ENCODE data around the gene NOSIP. TPM values are rescaled to one million over a fixed set of nuclear protein-coding genes. Genes with fewer than 3 reads are reported as not detected.

The NOSIP gene
- total and polyA plus RNA-seq, 10 of the 15 experiments (the other 5 are each of a cell fraction or from before 2014, with no cell fraction given): 7.2 to 85.5 (median 48.4) TPM

- 98% methylated on average over 7 of the region's 15 CpGs for WGBS (ENCODE audit: insufficient coverage, insufficient replicate concordance, low lambda C conversion rate, missing lambda C conversion rate)
- intact Hi-C loops (cut with micrococcal nuclease; ENCODE audit: unreplicated experiment): no loop called here
- no peak overlapping the region for H2AFZ ChIP-seq (ENCODE audit: control insufficient read depth, low read depth, low read length)
- ChIA-PET CTCF (no interaction called here), POLR2A (interaction anchor here (0.8 kb wide), 1 partner anchor 38 kb away, joined by 3 read pairs; no protein-coding TSS in a partner anchor), SMC1A (ENCODE audit: uncharacterized antibody, unreplicated experiment) (no interaction called here), RAD21 (ENCODE audit: unreplicated experiment) (no interaction called here)
- no peaks in the 10 kb centered on the region for H3K9me3 ChIP-seq (replicated peaks; ENCODE audit: control insufficient read depth, insufficient read depth, low read length)
- peaks cover 26% of the 10 kb centered on the region for H3K79me2 ChIP-seq (ENCODE audit: control insufficient read depth, insufficient read depth, low read length)
- BruUV-seq (replicated peaks): no TSS peak
- no peak overlapping the region for H3K4me2 ChIP-seq (ENCODE audit: control insufficient read depth, insufficient read depth)
- DNase-seq (ENCODE audit: low read depth, low spot score) (no peak), FAIRE-seq (no peak), ATAC-seq (no peak)
- in situ Hi-C loops (cut with MboI): no loop called here
- H4K20me1 ChIP-seq (ENCODE audit: control insufficient read depth, insufficient read depth): peaks cover 3% of the 10 kb centered on the region; the same call in 1 of the 2 replicates
- no peak overlapping the region for H3K27ac ChIP-seq (ENCODE audit: control insufficient read depth, insufficient read depth)
- no peaks in the 10 kb centered on the region for H3K27me3 ChIP-seq (replicated peaks in 1 of 2; ENCODE audit: control insufficient read depth in 2 of 2, insufficient read depth in 2 of 2, low read length in 1 of 2)
- H3K9ac ChIP-seq (ENCODE audit: control insufficient read depth, insufficient read depth, low read length): no peak overlapping the region
- peaks cover 4% of the 10 kb centered on the region; the same call in 1 of the 2 replicates for H3K4me1 ChIP-seq (ENCODE audit: control insufficient read depth, insufficient read depth, low read length)
- peaks cover 7 to 24% of the 10 kb centered on the region in 2 experiments; a peak in 3 of 4 replicates for H3K36me3 ChIP-seq (ENCODE audit: control insufficient read depth in 2 of 2, insufficient read depth in 2 of 2, low read length in 1 of 2)
- no peak overlapping the region for H3K4me3 ChIP-seq
- TF ChIP-seq NR2C1 (IDR thresholded peaks at IDR 0.05) (no peak), NFYB (IDR thresholded peaks at IDR 0.05; ENCODE audit: insufficient read depth, low read depth, low read length) (no peak), MXI1 (IDR thresholded peaks at IDR 0.05; ENCODE audit: low read depth, low read length) (no peak), GABPA (IDR thresholded peaks at IDR 0.05; ENCODE audit: low read depth) (no peak), ZNF207 (IDR thresholded peaks at IDR 0.05; ENCODE audit: borderline replicate concordance) (no peak), RAD21 (IDR thresholded peaks at IDR 0.05; ENCODE audit: insufficient read depth, low read depth, low read length) (no peak), SUPT20H (IDR thresholded peaks at IDR 0.05; ENCODE audit: borderline replicate concordance, control insufficient read depth, low read depth, low read length) (no peak), BCL3 (IDR thresholded peaks at IDR 0.05; ENCODE audit: borderline replicate concordance, insufficient read depth, low read depth, low read length, poor library complexity, severe bottlenecking) (no peak)
- TF ChIP-seq, protein P1, sequence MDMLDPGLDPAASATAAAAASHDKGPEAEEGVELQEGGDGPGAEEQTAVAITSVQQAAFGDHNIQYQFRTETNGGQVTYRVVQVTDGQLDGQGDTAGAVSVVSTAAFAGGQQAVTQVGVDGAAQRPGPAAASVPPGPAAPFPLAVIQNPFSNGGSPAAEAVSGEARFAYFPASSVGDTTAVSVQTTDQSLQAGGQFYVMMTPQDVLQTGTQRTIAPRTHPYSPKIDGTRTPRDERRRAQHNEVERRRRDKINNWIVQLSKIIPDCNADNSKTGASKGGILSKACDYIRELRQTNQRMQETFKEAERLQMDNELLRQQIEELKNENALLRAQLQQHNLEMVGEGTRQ (IDR thresholded peaks at IDR 0.05; ENCODE audit: borderline replicate concordance, low read depth, low read length): no peak
- TF ChIP-seq, protein P2, sequence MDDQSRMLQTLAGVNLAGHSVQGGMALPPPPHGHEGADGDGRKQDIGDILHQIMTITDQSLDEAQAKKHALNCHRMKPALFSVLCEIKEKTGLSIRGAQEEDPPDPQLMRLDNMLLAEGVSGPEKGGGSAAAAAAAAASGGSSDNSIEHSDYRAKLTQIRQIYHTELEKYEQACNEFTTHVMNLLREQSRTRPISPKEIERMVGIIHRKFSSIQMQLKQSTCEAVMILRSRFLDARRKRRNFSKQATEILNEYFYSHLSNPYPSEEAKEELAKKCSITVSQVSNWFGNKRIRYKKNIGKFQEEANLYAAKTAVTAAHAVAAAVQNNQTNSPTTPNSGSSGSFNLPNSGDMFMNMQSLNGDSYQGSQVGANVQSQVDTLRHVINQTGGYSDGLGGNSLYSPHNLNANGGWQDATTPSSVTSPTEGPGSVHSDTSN (IDR thresholded peaks at IDR 0.05; ENCODE audit: insufficient replicate concordance, low read depth, low read length): no peak
- TF ChIP-seq, protein P3, sequence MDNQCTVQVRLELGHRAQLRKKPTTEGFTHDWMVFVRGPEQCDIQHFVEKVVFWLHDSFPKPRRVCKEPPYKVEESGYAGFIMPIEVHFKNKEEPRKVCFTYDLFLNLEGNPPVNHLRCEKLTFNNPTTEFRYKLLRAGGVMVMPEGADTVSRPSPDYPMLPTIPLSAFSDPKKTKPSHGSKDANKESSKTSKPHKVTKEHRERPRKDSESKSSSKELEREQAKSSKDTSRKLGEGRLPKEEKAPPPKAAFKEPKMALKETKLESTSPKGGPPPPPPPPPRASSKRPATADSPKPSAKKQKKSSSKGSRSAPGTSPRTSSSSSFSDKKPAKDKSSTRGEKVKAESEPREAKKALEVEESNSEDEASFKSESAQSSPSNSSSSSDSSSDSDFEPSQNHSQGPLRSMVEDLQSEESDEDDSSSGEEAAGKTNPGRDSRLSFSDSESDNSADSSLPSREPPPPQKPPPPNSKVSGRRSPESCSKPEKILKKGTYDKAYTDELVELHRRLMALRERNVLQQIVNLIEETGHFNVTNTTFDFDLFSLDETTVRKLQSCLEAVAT (IDR thresholded peaks at IDR 0.05): no peak
- TF ChIP-seq, protein P4, sequence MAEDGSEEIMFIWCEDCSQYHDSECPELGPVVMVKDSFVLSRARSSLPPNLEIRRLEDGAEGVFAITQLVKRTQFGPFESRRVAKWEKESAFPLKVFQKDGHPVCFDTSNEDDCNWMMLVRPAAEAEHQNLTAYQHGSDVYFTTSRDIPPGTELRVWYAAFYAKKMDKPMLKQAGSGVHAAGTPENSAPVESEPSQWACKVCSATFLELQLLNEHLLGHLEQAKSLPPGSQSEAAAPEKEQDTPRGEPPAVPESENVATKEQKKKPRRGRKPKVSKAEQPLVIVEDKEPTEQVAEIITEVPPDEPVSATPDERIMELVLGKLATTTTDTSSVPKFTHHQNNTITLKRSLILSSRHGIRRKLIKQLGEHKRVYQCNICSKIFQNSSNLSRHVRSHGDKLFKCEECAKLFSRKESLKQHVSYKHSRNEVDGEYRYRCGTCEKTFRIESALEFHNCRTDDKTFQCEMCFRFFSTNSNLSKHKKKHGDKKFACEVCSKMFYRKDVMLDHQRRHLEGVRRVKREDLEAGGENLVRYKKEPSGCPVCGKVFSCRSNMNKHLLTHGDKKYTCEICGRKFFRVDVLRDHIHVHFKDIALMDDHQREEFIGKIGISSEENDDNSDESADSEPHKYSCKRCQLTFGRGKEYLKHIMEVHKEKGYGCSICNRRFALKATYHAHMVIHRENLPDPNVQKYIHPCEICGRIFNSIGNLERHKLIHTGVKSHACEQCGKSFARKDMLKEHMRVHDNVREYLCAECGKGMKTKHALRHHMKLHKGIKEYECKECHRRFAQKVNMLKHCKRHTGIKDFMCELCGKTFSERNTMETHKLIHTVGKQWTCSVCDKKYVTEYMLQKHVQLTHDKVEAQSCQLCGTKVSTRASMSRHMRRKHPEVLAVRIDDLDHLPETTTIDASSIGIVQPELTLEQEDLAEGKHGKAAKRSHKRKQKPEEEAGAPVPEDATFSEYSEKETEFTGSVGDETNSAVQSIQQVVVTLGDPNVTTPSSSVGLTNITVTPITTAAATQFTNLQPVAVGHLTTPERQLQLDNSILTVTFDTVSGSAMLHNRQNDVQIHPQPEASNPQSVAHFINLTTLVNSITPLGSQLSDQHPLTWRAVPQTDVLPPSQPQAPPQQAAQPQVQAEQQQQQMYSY (CRISPR knock-in tag; IDR thresholded peaks at IDR 0.05): no peak
Observed at GRCh38 chr19:49596407-49596806, 16.1 kb upstream of the NOSIP start.

Measured in GM12878 (cell line).